ENCODE data around the gene BTBD17.

DNA sequence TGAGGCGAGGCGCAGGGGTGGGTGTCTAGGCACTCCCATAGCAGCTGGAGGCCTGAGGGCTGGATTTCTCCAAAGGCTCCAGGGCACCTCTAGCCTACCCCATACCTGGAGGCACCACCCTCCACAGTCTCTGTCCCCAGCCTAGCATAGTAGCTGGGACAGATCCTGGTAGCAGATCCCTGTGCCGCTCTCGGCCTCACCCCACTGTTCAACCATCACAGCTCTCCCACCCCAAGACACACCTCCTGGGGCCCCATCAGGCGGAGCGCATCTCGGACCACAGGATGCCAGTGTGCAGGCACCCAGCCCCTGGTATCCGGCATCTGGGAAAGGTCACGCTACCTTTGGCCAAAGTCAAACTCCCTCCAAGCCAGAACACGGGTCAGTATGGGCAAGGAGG, 7.1 kb downstream of the BTBD17 start:
- TF ChIP-seq CTCF (conservative IDR thresholded peaks at IDR 0.05; ENCODE audit: low read length): no peak
- TF ChIP-seq EZH2phosphoT487 (IDR thresholded peaks at IDR 0.05; ENCODE audit: borderline replicate concordance): no peak

All from Loucy (cell line).